ENCODE results near the gene ERCC8. TPM values are rescaled to one million over a fixed set of nuclear protein-coding genes. Genes with fewer than 3 reads are reported as not detected.
"Not testable (repeated sequence)": the region's sequence is repeated elsewhere in the genome, so short reads cannot be mapped to it uniquely, and the experiment has no call there.

Gene ERCC8
- total and polyA plus RNA-seq, 5 donors from 2014 or later: 6.1 to 16.2 (median 11.8) TPM

DNA sequence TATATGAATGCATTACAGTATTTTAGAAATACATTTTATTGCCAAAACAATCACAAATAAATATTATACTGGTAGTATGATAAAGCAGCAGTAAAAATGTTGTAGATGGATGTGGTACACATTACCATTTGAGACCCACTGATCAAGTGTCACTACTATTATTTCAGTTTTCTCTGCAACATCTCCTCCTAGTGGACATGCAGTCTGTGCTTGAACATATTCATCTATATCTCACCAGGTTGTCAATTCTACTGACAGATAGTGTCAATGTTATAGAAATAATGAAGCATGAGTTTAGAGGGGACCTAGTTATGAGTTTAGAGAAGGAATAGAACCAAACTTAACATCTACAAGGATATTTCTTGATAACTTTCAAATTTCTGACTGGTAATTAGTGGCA, 61.6 kb downstream of the ERCC8 start:
- DNase-seq: peak in 1 of 3 donors; percentile 20
- no peak for ATAC-seq (ENCODE audit: low read depth in 2 of 2)
- peaks cover 9% of the 10 kb centered on the region for H3K36me3 Mint-ChIP-seq
- H3K27ac ChIP-seq (ENCODE audit: insufficient read depth, low read length, poor library complexity, severe bottlenecking): no peak overlapping the region
- H3K4me3 Mint-ChIP-seq: no peak overlapping the region
- H3K36me3 ChIP-seq (ENCODE audit: control insufficient read depth, insufficient read depth, low read length): peaks cover 5% of the 10 kb centered on the region
- peaks cover 0 to 9% (median 2%) of the 10 kb centered on the region in 7 donors for H3K9me3 Mint-ChIP-seq
- H3K27me3 Mint-ChIP-seq: no peaks in the 10 kb centered on the region
- no peaks in the 10 kb centered on the region for H3K9me3 ChIP-seq (ENCODE audit: control insufficient read depth in 2 of 2, low read length in 2 of 2)
- no peak overlapping the region for H3K27ac Mint-ChIP-seq
- H3K4me1 ChIP-seq (ENCODE audit: control insufficient read depth, insufficient read depth, low read length, poor library complexity, severe bottlenecking): no peaks in the 10 kb centered on the region
- peaks cover 0 to 6% (median 0%) of the 10 kb centered on the region in 4 donors for H3K4me1 Mint-ChIP-seq
- H3K27me3 ChIP-seq (ENCODE audit: control insufficient read depth, insufficient read depth, low read length): no peaks in the 10 kb centered on the region
- no peak overlapping the region for H3K4me3 ChIP-seq (ENCODE audit: low read depth, low read length)

DNA sequence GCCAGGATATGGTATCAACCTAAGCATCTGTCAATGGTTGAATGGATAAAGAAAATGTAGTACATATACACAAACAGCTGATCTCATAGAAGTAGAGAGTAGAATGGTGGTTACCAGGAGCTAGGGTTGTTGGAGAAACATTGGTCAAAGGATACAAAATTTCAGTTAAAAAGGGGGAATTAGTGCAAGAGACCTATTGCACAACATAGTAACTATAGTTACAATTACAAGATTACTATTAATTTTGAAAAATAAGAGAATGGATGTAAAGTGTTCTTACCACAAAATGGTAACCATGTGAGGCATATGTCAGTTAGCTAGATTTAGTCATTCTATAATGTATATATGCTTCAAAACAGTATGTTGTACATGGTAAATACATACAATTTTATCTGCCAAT, 72.0 kb downstream of the ERCC8 start:
- Histone ChIP-seq H3K9me3 (ENCODE audit: control insufficient read depth in 2 of 2, low read length in 2 of 2) (peaks cover 5 to 10% of the 10 kb centered on the region in 2 experiments), H3K36me3 (ENCODE audit: control insufficient read depth, insufficient read depth, low read length) (no peaks in the 10 kb centered on the region), H3K27me3 (ENCODE audit: control insufficient read depth, insufficient read depth, low read length) (no peaks in the 10 kb centered on the region), H3K4me3 (ENCODE audit: low read depth, low read length) (no peak overlapping the region), H3K4me1 (ENCODE audit: control insufficient read depth, insufficient read depth, low read length, poor library complexity, severe bottlenecking) (no peaks in the 10 kb centered on the region), H3K27ac (ENCODE audit: insufficient read depth, low read length, poor library complexity, severe bottlenecking) (no peak overlapping the region)
- H3K27me3 Mint-ChIP-seq: no peaks in the 10 kb centered on the region
- no peaks in the 10 kb centered on the region for H3K4me1 Mint-ChIP-seq
- H3K36me3 Mint-ChIP-seq: peaks cover 16% of the 10 kb centered on the region
- no peak overlapping the region for H3K4me3 Mint-ChIP-seq
- ATAC-seq (ENCODE audit: low read depth in 2 of 2) (no peak), DNase-seq (no peak)
- H3K27ac Mint-ChIP-seq: no peak overlapping the region
- H3K9me3 Mint-ChIP-seq: peaks cover 0 to 22% (median 9%) of the 10 kb centered on the region in 7 donors

DNA sequence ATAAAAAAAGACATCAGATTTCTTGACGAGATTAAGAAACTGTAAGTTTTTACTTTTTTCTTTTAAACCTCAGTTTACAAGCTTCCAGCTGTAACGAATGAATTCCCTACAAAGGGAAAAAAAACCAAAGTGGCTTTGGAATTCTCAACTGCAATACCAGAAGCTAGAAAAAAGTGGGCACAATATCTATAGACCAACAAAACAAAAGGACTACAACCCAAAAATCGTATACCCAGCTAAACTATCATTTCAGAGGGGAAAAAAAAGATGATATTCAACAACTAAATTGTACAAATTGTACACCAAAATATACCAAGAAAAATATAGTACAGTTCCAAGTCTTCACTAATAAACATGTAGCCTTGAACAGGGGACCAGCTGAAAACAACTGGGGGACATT, 74.0 kb downstream of the ERCC8 start:
- Histone ChIP-seq H3K4me1 (ENCODE audit: control insufficient read depth, insufficient read depth, low read length, poor library complexity, severe bottlenecking) (no peaks in the 10 kb centered on the region), H3K27ac (ENCODE audit: insufficient read depth, low read length, poor library complexity, severe bottlenecking) (no peak overlapping the region), H3K27me3 (ENCODE audit: control insufficient read depth, insufficient read depth, low read length) (no peaks in the 10 kb centered on the region), H3K9me3 (ENCODE audit: control insufficient read depth in 2 of 2, low read length in 2 of 2) (peaks cover 5 to 10% of the 10 kb centered on the region in 2 experiments), H3K4me3 (ENCODE audit: low read depth, low read length) (no peak overlapping the region), H3K36me3 (ENCODE audit: control insufficient read depth, insufficient read depth, low read length) (no peaks in the 10 kb centered on the region)
- no peak for DNase-seq
- no peaks in the 10 kb centered on the region for H3K27me3 Mint-ChIP-seq
- no peak overlapping the region for H3K27ac Mint-ChIP-seq
- no peaks in the 10 kb centered on the region for H3K4me1 Mint-ChIP-seq
- ATAC-seq (ENCODE audit: low read depth in 2 of 2): no peak
- H3K9me3 Mint-ChIP-seq: peaks cover 0 to 24% (median 9%) of the 10 kb centered on the region in 7 donors
- peaks cover 16% of the 10 kb centered on the region for H3K36me3 Mint-ChIP-seq
- no peak overlapping the region for H3K4me3 Mint-ChIP-seq

DNA sequence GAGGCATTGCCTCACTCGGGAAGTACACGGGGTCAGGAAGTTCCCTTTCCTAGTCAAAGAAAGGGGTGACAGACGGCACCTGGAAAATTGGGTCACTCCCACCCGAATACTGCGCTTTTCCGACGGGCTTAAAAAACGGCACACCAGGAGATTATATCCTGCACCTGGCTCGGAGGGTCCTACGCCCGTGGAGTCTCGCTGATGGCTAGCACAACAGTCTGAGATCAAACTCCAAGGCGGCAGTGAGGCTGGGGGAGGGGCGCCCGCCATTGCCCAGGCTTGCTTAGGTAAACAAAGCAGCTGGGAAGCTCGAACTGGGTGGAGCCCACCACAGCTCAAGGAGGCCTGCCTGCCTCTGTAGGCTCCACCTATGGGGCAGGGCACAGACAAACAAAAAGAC, 84.3 kb downstream of the ERCC8 start:
- H3K9me3 ChIP-seq (ENCODE audit: control insufficient read depth in 2 of 2, low read length in 2 of 2): not testable (repeated sequence)

DNA sequence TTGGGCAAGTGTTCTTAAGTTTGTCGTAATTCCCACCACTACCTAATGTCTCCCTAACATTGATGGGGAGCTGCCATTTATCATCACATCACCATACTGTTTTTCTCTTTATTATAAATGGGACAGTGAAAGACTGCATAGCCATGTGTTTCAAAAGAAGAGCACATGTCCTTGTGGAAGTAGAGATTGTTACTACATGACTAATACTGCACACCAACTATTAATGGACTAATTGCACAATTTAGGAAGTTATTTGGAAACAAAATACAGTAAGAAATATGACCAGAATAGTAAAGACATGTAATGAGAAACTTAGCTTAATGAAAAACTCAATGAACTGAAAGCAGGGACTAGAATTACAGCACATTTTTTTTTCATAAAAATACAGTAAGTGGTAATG, 88.8 kb downstream of the ERCC8 start:
- H3K9me3 Mint-ChIP-seq: peaks cover 0 to 1% (median 0%) of the 10 kb centered on the region in 7 donors
- H3K4me1 Mint-ChIP-seq: no peaks in the 10 kb centered on the region
- H3K27me3 Mint-ChIP-seq: no peaks in the 10 kb centered on the region
- H3K27ac Mint-ChIP-seq: no peak overlapping the region
- no peaks in the 10 kb centered on the region for H3K36me3 ChIP-seq (ENCODE audit: control insufficient read depth, insufficient read depth, low read length)
- H3K27ac ChIP-seq (ENCODE audit: insufficient read depth, low read length, poor library complexity, severe bottlenecking): no peak overlapping the region
- no peaks in the 10 kb centered on the region for H3K27me3 ChIP-seq (ENCODE audit: control insufficient read depth, insufficient read depth, low read length)
- no peak for ATAC-seq (ENCODE audit: low read depth in 2 of 2)
- H3K36me3 Mint-ChIP-seq: no peaks in the 10 kb centered on the region
- H3K9me3 ChIP-seq (ENCODE audit: control insufficient read depth in 2 of 2, low read length in 2 of 2): no peaks in the 10 kb centered on the region
- DNase-seq: no peak
- H3K4me1 ChIP-seq (ENCODE audit: control insufficient read depth, insufficient read depth, low read length, poor library complexity, severe bottlenecking): no peaks in the 10 kb centered on the region
- no peak overlapping the region for H3K4me3 ChIP-seq (ENCODE audit: low read depth, low read length)
- no peak overlapping the region for H3K4me3 Mint-ChIP-seq

More for the DNA sequence above, 84.3 kb downstream of the ERCC8 start:
- ATAC-seq (ENCODE audit: low read depth in 2 of 2); H3K27me3 Mint-ChIP-seq; H3K4me1 ChIP-seq (ENCODE audit: control insufficient read depth, insufficient read depth, low read length, poor library complexity, severe bottlenecking); H3K36me3 Mint-ChIP-seq; H3K27ac ChIP-seq (ENCODE audit: insufficient read depth, low read length, poor library complexity, severe bottlenecking); H3K4me3 ChIP-seq (ENCODE audit: low read depth, low read length); H3K27ac Mint-ChIP-seq; H3K4me1 Mint-ChIP-seq; H3K27me3 ChIP-seq (ENCODE audit: control insufficient read depth, insufficient read depth, low read length); DNase-seq; H3K4me3 Mint-ChIP-seq; H3K36me3 ChIP-seq (ENCODE audit: control insufficient read depth, insufficient read depth, low read length): not testable (repeated sequence)
- peaks cover 0 to 16% (median under 1%) of the 10 kb centered on the region in 7 donors for H3K9me3 Mint-ChIP-seq

DNA sequence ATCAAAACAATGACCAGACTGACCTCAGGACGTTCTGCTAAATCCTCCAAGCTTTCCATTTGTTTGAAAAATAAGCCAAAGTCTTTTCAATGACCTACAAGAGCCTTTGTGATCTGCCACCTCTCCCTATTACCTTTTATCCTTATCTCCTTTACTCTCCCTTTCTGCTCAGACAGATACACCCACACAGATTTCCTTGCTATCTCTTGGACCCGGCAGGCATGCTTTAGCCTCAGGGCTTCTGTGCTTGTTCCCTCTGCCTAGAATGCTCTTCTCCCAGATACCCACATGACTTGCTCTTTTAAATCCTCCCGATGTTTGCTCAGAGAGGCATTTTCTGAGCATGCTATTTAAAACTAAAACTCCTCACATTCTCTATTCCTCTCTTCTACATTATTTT, 91.9 kb downstream of the ERCC8 start:
- Mint-ChIP-seq H3K9me3 (peaks cover 0 to 1% (median 0%) of the 10 kb centered on the region in 7 donors), H3K27me3 (peaks cover 4% of the 10 kb centered on the region), H3K27ac (no peak overlapping the region), H3K4me3 (no peak overlapping the region), H3K4me1 (no peaks in the 10 kb centered on the region), H3K36me3 (no peaks in the 10 kb centered on the region)
- Histone ChIP-seq H3K36me3 (ENCODE audit: control insufficient read depth, insufficient read depth, low read length) (no peaks in the 10 kb centered on the region), H3K4me1 (ENCODE audit: control insufficient read depth, insufficient read depth, low read length, poor library complexity, severe bottlenecking) (no peaks in the 10 kb centered on the region), H3K27me3 (ENCODE audit: control insufficient read depth, insufficient read depth, low read length) (peaks cover under 1% of the 10 kb centered on the region), H3K4me3 (ENCODE audit: low read depth, low read length) (no peak overlapping the region), H3K27ac (ENCODE audit: insufficient read depth, low read length, poor library complexity, severe bottlenecking) (no peak overlapping the region), H3K9me3 (ENCODE audit: control insufficient read depth in 2 of 2, low read length in 2 of 2) (no peaks in the 10 kb centered on the region)
- DNase-seq: no peak
- no peak for ATAC-seq (ENCODE audit: low read depth in 2 of 2)

DNA sequence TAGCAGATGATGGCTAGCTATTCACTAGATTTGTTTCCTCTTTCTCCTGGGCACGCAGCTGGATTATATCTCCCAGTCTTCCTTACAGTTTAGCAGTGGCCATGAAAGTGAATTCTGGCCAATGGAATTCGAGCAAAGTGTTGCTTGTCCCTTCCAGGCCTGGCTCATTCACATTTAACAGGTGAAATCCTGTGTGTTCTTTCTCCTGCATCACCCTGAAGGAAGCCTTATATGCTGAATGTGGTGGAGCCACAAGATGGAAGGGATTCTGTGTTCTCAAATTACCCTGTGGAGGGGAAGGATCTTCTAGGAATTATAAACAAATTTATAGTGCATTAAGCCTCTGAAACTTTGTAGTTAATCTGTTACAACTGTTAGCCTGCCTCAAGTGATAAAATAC, 92.6 kb downstream of the ERCC8 start:
- Histone ChIP-seq H3K27me3 (ENCODE audit: control insufficient read depth, insufficient read depth, low read length) (peaks cover 3% of the 10 kb centered on the region), H3K36me3 (ENCODE audit: control insufficient read depth, insufficient read depth, low read length) (no peaks in the 10 kb centered on the region), H3K9me3 (ENCODE audit: control insufficient read depth in 2 of 2, low read length in 2 of 2) (no peaks in the 10 kb centered on the region), H3K27ac (ENCODE audit: insufficient read depth, low read length, poor library complexity, severe bottlenecking) (no peak overlapping the region), H3K4me3 (ENCODE audit: low read depth, low read length) (no peak overlapping the region), H3K4me1 (ENCODE audit: control insufficient read depth, insufficient read depth, low read length, poor library complexity, severe bottlenecking) (no peaks in the 10 kb centered on the region)
- DNase-seq (no peak), ATAC-seq (ENCODE audit: low read depth in 2 of 2) (no peak)
- no peak overlapping the region for H3K4me3 Mint-ChIP-seq
- H3K4me1 Mint-ChIP-seq: no peaks in the 10 kb centered on the region
- peaks cover 0 to 1% (median 0%) of the 10 kb centered on the region in 7 donors for H3K9me3 Mint-ChIP-seq
- H3K27me3 Mint-ChIP-seq: peaks cover 5% of the 10 kb centered on the region
- no peak overlapping the region for H3K27ac Mint-ChIP-seq
- H3K36me3 Mint-ChIP-seq: no peaks in the 10 kb centered on the region

DNA sequence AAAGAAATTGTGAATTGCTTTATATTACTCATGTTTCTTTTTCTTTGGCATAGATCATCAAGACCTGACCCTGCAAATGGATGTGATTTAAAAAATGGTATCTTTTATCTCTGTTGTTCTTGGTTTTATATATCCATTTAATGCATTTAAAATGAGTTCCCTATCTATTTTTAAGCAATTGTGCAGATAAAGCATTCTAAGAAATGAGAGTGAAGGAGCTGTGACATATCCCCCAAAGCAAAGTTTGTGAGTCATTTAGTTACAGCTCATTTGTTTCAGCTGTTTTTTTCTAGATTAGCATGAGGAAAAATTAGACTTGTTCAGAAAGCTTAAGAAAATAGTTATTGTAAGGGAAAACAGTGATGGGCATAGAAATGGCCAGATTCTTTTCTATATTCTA, 93.2 kb downstream of the ERCC8 start:
- no peak for DNase-seq
- H3K9me3 ChIP-seq (ENCODE audit: control insufficient read depth in 2 of 2, low read length in 2 of 2): no peaks in the 10 kb centered on the region
- ATAC-seq (ENCODE audit: low read depth in 2 of 2): no peak
- no peak overlapping the region for H3K4me3 ChIP-seq (ENCODE audit: low read depth, low read length)
- Mint-ChIP-seq H3K27ac (no peak overlapping the region), H3K9me3 (peaks cover 0 to 1% (median 0%) of the 10 kb centered on the region in 7 donors), H3K4me1 (no peaks in the 10 kb centered on the region), H3K27me3 (peaks cover 12% of the 10 kb centered on the region), H3K36me3 (no peaks in the 10 kb centered on the region), H3K4me3 (no peak overlapping the region)
- no peaks in the 10 kb centered on the region for H3K36me3 ChIP-seq (ENCODE audit: control insufficient read depth, insufficient read depth, low read length)
- no peak overlapping the region for H3K27ac ChIP-seq (ENCODE audit: insufficient read depth, low read length, poor library complexity, severe bottlenecking)
- no peaks in the 10 kb centered on the region for H3K4me1 ChIP-seq (ENCODE audit: control insufficient read depth, insufficient read depth, low read length, poor library complexity, severe bottlenecking)
- H3K27me3 ChIP-seq (ENCODE audit: control insufficient read depth, insufficient read depth, low read length): peaks cover 3% of the 10 kb centered on the region
